ENCODE data around the gene MED14.

Gene MED14

DNA sequence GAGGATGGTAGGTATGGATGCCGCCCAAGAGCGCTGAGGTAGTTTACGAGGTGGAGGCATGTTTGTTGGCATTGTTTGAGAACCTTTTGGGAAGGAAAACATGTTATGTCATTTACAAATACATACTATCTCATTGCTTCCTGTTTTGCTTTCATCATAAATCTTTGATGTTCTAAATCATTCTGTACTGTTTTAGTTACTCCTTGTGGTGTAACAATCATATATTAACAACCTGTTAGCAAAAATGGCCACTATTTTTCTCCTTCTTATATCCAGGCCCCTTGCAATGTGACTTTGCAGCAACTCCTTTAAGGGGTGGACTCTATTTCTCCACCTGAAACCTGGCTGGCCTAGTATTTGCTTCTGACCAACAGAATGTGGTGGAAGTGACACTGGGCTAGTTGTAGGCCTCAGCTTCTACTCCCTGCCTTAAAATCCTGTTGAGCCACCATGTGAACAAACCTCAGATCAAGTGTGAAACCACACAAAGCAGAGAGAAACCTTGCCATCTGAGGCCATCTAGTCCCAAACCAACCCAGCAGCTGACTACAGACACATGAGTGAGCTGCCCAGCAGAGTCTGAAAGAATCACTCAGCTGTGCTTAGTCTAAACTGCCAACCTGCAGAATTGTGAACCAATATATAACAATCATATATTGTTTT lies 72.1 kb downstream of the MED14 start:
- no peak for DNase-seq

DNA sequence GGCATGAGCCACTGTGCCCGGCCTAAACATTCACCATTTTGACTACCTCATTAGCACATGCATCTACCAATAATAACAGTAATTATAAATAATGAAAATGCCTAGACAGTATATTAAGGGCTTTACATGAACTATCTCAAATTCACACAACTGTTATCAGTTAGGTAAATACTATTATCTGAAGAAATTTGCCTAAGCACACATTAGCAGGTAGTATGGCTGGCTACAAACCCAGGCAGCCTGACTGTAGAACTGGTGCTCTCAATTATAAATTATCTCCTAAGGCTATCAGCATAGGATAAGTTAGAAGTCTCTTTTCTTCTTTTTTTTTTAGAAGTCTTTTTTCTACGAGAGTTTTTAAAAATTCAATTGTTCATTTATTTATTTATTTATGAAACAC lies 73.9 kb downstream of the MED14 start:
- DNase-seq, result no peak

- no peak for DNase-seq
Measured at GRCh38 chrX:40660381-40660780, 75.0 kb downstream of the MED14 start.

DNA sequence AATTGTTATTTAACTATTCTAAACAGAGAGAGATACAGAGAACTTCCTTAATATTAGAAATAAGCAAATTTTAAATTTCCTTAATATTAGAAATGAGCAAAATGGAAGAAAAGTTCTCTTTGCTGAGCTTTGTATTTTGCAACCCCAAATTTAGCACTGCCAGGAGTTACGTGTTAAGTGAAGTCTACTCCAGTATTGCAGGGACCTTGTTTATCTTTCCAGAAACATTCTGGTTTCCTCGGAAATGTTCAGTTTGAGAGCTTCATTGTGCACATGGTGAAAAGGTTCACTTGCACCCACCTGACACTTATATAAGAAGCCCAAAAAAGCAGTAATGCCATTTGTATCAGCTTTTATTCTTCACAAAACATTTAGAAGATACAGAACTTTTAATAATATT lies 81.8 kb downstream of the MED14 start:
- DNase-seq, result no peak

DNA sequence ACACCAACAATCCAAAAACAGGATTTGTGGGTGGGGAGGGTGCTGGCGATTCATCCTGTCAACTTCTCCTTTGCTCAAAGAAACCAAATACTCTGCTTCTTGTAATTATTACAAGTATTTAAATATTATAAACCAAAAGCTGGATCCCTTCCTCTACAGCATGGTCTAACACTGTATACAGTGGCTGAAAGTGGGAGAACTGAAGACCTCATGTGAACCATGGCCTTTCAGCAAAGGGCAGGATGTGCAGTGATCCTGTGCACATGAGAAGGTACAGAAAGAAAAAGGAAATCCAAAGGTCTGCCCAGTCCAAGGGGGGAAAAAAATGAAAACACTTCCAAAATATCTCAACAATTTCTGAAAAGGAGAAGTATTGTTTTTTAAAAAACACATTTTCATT lies 82.7 kb downstream of the MED14 start:
- DNase-seq, result no peak

- peak; percentile 24 to 69 (median 55) for DNase-seq
Measured at GRCh38 chrX:40651620-40652223, 83.6 kb downstream of the MED14 start.

DNA sequence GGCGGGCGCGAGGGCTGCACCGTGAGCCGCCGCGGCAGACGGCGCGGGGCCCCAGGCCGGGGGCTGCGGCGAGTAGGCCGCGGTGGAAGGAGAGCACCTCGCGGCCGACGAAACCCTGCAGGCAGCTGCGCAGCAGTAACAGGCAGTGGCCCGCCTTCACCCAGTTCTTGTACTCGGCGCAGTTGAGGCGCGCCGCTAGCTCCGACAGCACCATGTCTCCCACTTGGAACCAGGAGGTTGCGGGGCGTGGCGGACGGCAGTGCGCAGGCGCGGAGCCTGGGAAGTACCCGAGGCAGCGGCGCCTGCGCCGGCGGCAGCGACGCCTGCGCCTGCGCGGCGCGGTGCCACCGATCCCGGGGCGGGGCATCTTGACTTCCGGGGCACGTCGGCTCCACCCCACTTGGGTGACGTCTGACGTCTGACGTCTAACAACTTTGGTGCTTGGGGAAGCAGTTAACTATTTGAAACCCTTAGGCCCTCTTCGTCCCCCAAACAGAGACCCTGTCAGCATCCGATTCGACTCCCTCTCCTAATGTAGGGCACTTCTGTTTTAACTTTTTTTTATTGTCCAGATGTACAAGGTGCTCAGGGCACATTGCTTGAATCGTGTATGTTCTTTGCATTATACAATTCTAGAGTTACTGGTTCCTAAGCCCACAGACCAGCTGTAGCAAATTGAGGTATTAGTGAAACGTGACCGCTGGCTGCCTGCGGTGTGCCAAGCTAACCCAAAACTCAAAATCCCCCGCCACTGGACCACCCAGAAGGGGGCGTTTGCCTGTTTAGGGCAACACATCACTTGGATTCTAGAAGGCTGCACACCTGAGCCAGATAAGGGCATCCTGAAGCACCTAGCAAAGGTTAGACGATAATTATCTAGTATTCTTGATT lies 87.8 kb downstream of the MED14 start, which contains the start of gene CXorf38:
TSS of gene CXorf38 (minus strand) at position 255 of the 891 bp plus-strand sequence. CDS start at position 214, 41 bp downstream.
- DNase-seq, result peak; percentile 83 to 94 (median 88)

- peak in 4 of 5 donors; percentile 3 to 49 (median 16) for DNase-seq
Measured at GRCh38 chrX:40646489-40647306, 88.6 kb downstream of the MED14 start.

- DNase-seq, result peak in 4 of 5 donors; percentile 16 to 78 (median 22)
Measured at GRCh38 chrX:40644821-40645358, 90.5 kb downstream of the MED14 start.

DNA sequence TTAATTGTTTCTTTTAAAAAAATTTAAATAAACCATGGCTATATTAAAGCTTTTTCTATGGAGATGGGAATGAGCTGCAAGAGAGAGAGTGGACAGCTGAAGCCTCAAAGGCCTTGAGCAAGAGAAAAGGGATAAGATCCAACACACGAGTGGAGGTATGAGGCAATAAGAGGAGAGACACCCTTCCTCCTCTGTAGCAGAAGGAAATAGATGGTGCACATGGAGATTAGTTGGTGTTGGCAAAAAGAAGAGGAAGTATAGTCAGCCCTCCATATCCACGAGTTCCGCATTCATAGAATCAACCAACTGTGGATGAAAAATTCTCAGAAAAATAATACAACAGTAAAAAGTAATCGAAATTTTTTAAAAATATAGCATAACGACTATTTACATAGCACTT lies 91.2 kb downstream of the MED14 start:
- DNase-seq, result no peak

- no peak for DNase-seq
Measured at GRCh38 chrX:40637687-40638086, 97.7 kb downstream of the MED14 start.

DNA sequence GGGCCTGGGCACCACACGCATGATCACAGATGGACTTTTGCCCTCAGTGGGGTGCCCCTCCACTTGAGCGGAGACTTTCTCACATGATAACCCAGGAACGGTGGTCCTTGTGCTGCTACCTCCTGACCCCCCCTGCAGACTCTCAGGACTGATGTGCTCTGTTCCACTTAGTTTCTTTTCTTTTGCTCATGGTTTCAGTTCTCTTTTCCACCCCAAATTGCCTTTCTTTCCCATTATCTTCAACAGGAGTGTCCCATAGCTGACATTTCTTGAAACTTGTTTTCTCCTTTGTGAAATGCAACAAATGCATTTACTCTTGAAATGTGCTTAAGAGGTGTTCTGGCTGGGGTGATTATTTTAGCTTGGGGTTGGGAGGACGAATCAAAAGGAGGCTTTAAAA lies 103.1 kb downstream of the MED14 start:
- DNase-seq, result no peak

GRCh38 chrX:40628506-40628905 lies 106.8 kb downstream of the MED14 start:
- no peak for DNase-seq

GRCh38 chrX:40625294-40625693 lies 110.0 kb downstream of the MED14 start:
- DNase-seq, result no peak

- DNase-seq, result no peak
Measured at GRCh38 chrX:40623665-40624064, 111.7 kb downstream of the MED14 start.

GRCh38 chrX:40623139-40623536 lies 112.2 kb downstream of the MED14 start, which contains the start of gene MPC1L:
TSS of gene MPC1L (plus strand) at chrX:40623428. CDS start at chrX:40623566, 138 bp downstream.
- DNase-seq, result no peak

- DNase-seq, result no peak
Measured at GRCh38 chrX:40622479-40623138, 112.7 kb downstream of the MED14 start.

DNA sequence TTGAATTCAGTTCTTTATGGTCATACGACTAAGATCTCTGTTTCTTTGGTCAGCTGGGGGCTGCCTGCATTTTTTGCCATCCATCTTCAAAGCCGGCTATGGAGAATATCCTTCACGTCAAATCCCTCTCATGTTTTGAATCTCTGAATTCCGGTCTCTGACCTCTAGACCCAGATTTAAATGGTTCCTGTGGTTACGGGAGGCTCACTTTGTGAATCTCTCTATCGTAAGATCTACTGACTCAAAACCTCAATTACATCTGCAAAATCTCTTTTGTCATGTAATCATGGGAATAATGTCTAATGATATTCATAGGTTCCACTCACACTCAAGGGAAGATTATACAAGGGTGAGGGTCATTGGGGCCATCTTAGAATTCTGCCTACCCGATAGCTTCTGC lies 117.8 kb downstream of the MED14 start:
- no peak for DNase-seq

GRCh38 chrX:40615976-40616375 lies 119.4 kb downstream of the MED14 start:
- DNase-seq, result no peak

- no peak for DNase-seq
Measured at GRCh38 chrX:40612511-40612910, 122.8 kb downstream of the MED14 start.

- no peak for DNase-seq
Measured at GRCh38 chrX:40607381-40607780, 128.0 kb downstream of the MED14 start.

GRCh38 chrX:40603446-40603845 lies 131.9 kb downstream of the MED14 start:
- no peak for DNase-seq

All from T-helper 1 cell (primary cell).